ENCODE measurements around the gene CEACAM5. TPM values are rescaled to one million over a fixed set of nuclear protein-coding genes. Genes with fewer than 3 reads are reported as not detected.
A peak's percentile ranks its signal among the peaks of the same experiment; 100 is the strongest.
"Not testable (repeated sequence)": the region's sequence is repeated elsewhere in the genome, so short reads cannot be mapped to it uniquely, and the experiment has no call there.

CEACAM5 gene
- total RNA-seq, 1 donor from 2014 or later: not detected

GRCh38 chr19:41755328-41755913, 47.0 kb downstream of the CEACAM5 start, which contains the start of gene CEACAM6:
Gene CEACAM6 (plus strand): TSS chr19:41755530. CDS start chr19:41755639, 109 bp downstream.
- intact Hi-C loops (cut with micrococcal nuclease): no loop called here
- peaks cover 46% of the 10 kb centered on the region for H3K27me3 Mint-ChIP-seq (ENCODE audit: insufficient read depth)
- no peak for DNase-seq (ENCODE audit: low spot score)
- H3K27ac Mint-ChIP-seq: no peak within 1 kb of the TSS
- no peak within 1 kb of the TSS for H3K4me3 Mint-ChIP-seq
- H3K9me3 Mint-ChIP-seq: no peaks in the 10 kb centered on the region
- no peaks in the 10 kb centered on the region for H3K36me3 Mint-ChIP-seq (ENCODE audit: low read depth)
- H3K4me1 Mint-ChIP-seq (ENCODE audit: low read depth): peaks cover 5% of the 10 kb centered on the region

- no peak for DNase-seq (ENCODE audit: low spot score)
- no peak overlapping the region for H3K27ac Mint-ChIP-seq
- no peak overlapping the region for H3K4me3 Mint-ChIP-seq
- no peaks in the 10 kb centered on the region for H3K36me3 Mint-ChIP-seq (ENCODE audit: low read depth)
- peaks cover 51% of the 10 kb centered on the region for H3K27me3 Mint-ChIP-seq (ENCODE audit: insufficient read depth)
- H3K9me3 Mint-ChIP-seq: no peaks in the 10 kb centered on the region
- peaks cover 2% of the 10 kb centered on the region for H3K4me1 Mint-ChIP-seq (ENCODE audit: low read depth)
- intact Hi-C loops (cut with micrococcal nuclease): no loop called here
These were observed 50.4 kb downstream of the CEACAM5 start for GRCh38 chr19:41758846-41759245.

GRCh38 chr19:41767115-41767514, 58.7 kb downstream of the CEACAM5 start:
- Mint-ChIP-seq H3K27me3 (ENCODE audit: insufficient read depth) (peaks cover 53% of the 10 kb centered on the region), H3K4me1 (ENCODE audit: low read depth) (no peaks in the 10 kb centered on the region)
- intact Hi-C loops (cut with micrococcal nuclease): no loop called here

GRCh38 chr19:41768105-41768504, 59.7 kb downstream of the CEACAM5 start:
- intact Hi-C loops (cut with micrococcal nuclease); H3K27ac Mint-ChIP-seq; H3K4me3 Mint-ChIP-seq; H3K4me1 Mint-ChIP-seq (ENCODE audit: low read depth); H3K9me3 Mint-ChIP-seq; H3K36me3 Mint-ChIP-seq (ENCODE audit: low read depth); DNase-seq (ENCODE audit: low spot score): not testable (repeated sequence)
- H3K27me3 Mint-ChIP-seq (ENCODE audit: insufficient read depth): peaks cover 53% of the 10 kb centered on the region

More at GRCh38 chr19:41767115-41767514, 58.7 kb downstream of the CEACAM5 start:
- Mint-ChIP-seq H3K9me3 (no peaks in the 10 kb centered on the region), H3K36me3 (ENCODE audit: low read depth) (no peaks in the 10 kb centered on the region), H3K27ac (no peak overlapping the region), H3K4me3 (no peak overlapping the region)
- DNase-seq (ENCODE audit: low spot score): no peak

GRCh38 chr19:41769608-41770007, 61.2 kb downstream of the CEACAM5 start:
- peaks cover 54% of the 10 kb centered on the region for H3K27me3 Mint-ChIP-seq (ENCODE audit: insufficient read depth)
- no peaks in the 10 kb centered on the region for H3K9me3 Mint-ChIP-seq

GRCh38 chr19:41771410-41771809, 63.0 kb downstream of the CEACAM5 start:
- Mint-ChIP-seq H3K27ac (no peak overlapping the region), H3K36me3 (ENCODE audit: low read depth) (no peaks in the 10 kb centered on the region), H3K4me3 (no peak overlapping the region), H3K4me1 (ENCODE audit: low read depth) (peaks cover 25% of the 10 kb centered on the region), H3K27me3 (ENCODE audit: insufficient read depth) (peaks cover 60% of the 10 kb centered on the region), H3K9me3 (no peaks in the 10 kb centered on the region)
- DNase-seq (ENCODE audit: low spot score): no peak
- intact Hi-C loops (cut with micrococcal nuclease): no loop called here

More at GRCh38 chr19:41769608-41770007, 61.2 kb downstream of the CEACAM5 start:
- no peak overlapping the region for H3K27ac Mint-ChIP-seq
- H3K36me3 Mint-ChIP-seq (ENCODE audit: low read depth): no peaks in the 10 kb centered on the region
- H3K4me3 Mint-ChIP-seq: no peak overlapping the region
- intact Hi-C loops (cut with micrococcal nuclease): no loop called here
- DNase-seq (ENCODE audit: low spot score): no peak
- H3K4me1 Mint-ChIP-seq (ENCODE audit: low read depth): peaks cover 18% of the 10 kb centered on the region

GRCh38 chr19:41774515-41774980, 66.1 kb downstream of the CEACAM5 start:
- peak; percentile 45 for DNase-seq (ENCODE audit: low spot score)
- no peaks in the 10 kb centered on the region for H3K9me3 Mint-ChIP-seq
- no peak overlapping the region for H3K4me3 Mint-ChIP-seq
- H3K27me3 Mint-ChIP-seq (ENCODE audit: insufficient read depth): peaks cover 81% of the 10 kb centered on the region
- intact Hi-C loops (cut with micrococcal nuclease): loop anchor here (1.0 kb wide), 1 partner anchor 34 kb away; no protein-coding TSS in a partner anchor
- H3K36me3 Mint-ChIP-seq (ENCODE audit: low read depth): no peaks in the 10 kb centered on the region
- no peak overlapping the region for H3K27ac Mint-ChIP-seq
- peaks cover 25% of the 10 kb centered on the region for H3K4me1 Mint-ChIP-seq (ENCODE audit: low read depth)

GRCh38 chr19:41776700-41777099, 68.3 kb downstream of the CEACAM5 start:
- intact Hi-C loops (cut with micrococcal nuclease): no loop called here
- Mint-ChIP-seq H3K27me3 (ENCODE audit: insufficient read depth) (peaks cover 81% of the 10 kb centered on the region), H3K27ac (no peak overlapping the region), H3K4me3 (no peak overlapping the region), H3K36me3 (ENCODE audit: low read depth) (no peaks in the 10 kb centered on the region), H3K4me1 (ENCODE audit: low read depth) (peaks cover 25% of the 10 kb centered on the region), H3K9me3 (no peaks in the 10 kb centered on the region)
- DNase-seq (ENCODE audit: low spot score): no peak

Other genes starting within 250 kb of the CEACAM5 start
- gene CEACAM21, start 132.5 kb upstream of the CEACAM5 start, total RNA-seq: 34.1 and 38.5 TPM in 2 replicates
- not detected in 2 replicates for gene CEACAM4, start 81.6 kb upstream of the CEACAM5 start, total RNA-seq
- not detected in 2 replicates for gene CEACAM7, start 20.4 kb upstream of the CEACAM5 start, total RNA-seq
- gene CEACAM6, start 46.9 kb downstream of the CEACAM5 start, total RNA-seq: not detected in 2 replicates
- not detected in 2 replicates for gene CEACAM3, start 88.0 kb downstream of the CEACAM5 start, total RNA-seq
- not detected in 2 replicates for gene LYPD4, start 136.1 kb downstream of the CEACAM5 start, total RNA-seq
- gene DMRTC2, start 136.4 kb downstream of the CEACAM5 start, total RNA-seq: not detected in 2 replicates
- gene RPS19, start 151.6 kb downstream of the CEACAM5 start, total RNA-seq: 2,887 and 2,906 TPM in 2 replicates
- 2.7 and 2.9 TPM in 2 replicates for gene CD79A, start 168.7 kb downstream of the CEACAM5 start, total RNA-seq
- gene ARHGEF1, start 174.6 kb downstream of the CEACAM5 start, total RNA-seq: 386 and 392 TPM in 2 replicates
- 3.1 TPM in 2 replicates for gene ERFL, start 219.8 kb downstream of the CEACAM5 start, total RNA-seq

Data from activated T-helper 1 cell treated with anti-CD3 and anti-CD28 coated beads, Interleukin-12 subunit alpha, Interleukin-12 subunit beta, Interleukin-2, Interleukin-4 antibody, amounts not matched to agents 30 ng/mL and 10 ng/mL and 1 ng/mL, durations not matched to agents 14 hours and 24 hours and 36 hours (primary cell).